ACC112 (cell line): ENCODE data around the gene SMIM41.

Experiments
- H2AFZ ChIP-seq: fragments of 200-600 bp; sonication (generic); one replicate; pipeline ENCODE4 v1.6.0; 2017; ENCODE audit warnings: antibody characterized with exemption, low read length; ENCODE audit not compliant: unreplicated experiment
- H3K27ac ChIP-seq: fragments of 200-600 bp; sonication (generic); 2 replicates; pipeline ENCODE4 v1.5.1; 2014; ENCODE audit warnings: low read depth, mild to moderate bottlenecking, antibody characterized with exemption, low read length, moderate library complexity
- H3K27me3 ChIP-seq: fragments of 200-600 bp; sonication (generic); 2 replicates; pipeline ENCODE4 v1.6.1; 2014; ENCODE audit warnings: mild to moderate bottlenecking, antibody characterized with exemption, low read length, moderate library complexity, mixed read lengths; ENCODE audit not compliant: insufficient read depth
- H3K36me3 ChIP-seq: fragments of 200-600 bp; sonication (generic); 2 replicates; pipeline ENCODE4 v1.6.1; 2016; ENCODE audit warnings: mild to moderate bottlenecking, antibody characterized with exemption, low read length, moderate library complexity, mixed read lengths; ENCODE audit not compliant: insufficient read depth
- H3K4me1 ChIP-seq: fragments of 200-600 bp; sonication (generic); one replicate; pipeline ENCODE4 v1.6.1; 2016; ENCODE audit warnings: low read length, mixed read lengths; ENCODE audit not compliant: insufficient read depth, unreplicated experiment, control insufficient read depth
- H3K4me3 ChIP-seq: fragments of 200-600 bp; sonication (generic); 2 replicates; pipeline ENCODE4 v1.5.1; 2014; ENCODE audit warnings: mild to moderate bottlenecking, low read depth, low read length
- H3K79me2 ChIP-seq: fragments of 200-600 bp; sonication (generic); one replicate; pipeline ENCODE4 v1.6.0; 2016; ENCODE audit warnings: low read length; ENCODE audit not compliant: control insufficient read depth, unreplicated experiment, insufficient read depth

The SMIM41 gene

DNA sequence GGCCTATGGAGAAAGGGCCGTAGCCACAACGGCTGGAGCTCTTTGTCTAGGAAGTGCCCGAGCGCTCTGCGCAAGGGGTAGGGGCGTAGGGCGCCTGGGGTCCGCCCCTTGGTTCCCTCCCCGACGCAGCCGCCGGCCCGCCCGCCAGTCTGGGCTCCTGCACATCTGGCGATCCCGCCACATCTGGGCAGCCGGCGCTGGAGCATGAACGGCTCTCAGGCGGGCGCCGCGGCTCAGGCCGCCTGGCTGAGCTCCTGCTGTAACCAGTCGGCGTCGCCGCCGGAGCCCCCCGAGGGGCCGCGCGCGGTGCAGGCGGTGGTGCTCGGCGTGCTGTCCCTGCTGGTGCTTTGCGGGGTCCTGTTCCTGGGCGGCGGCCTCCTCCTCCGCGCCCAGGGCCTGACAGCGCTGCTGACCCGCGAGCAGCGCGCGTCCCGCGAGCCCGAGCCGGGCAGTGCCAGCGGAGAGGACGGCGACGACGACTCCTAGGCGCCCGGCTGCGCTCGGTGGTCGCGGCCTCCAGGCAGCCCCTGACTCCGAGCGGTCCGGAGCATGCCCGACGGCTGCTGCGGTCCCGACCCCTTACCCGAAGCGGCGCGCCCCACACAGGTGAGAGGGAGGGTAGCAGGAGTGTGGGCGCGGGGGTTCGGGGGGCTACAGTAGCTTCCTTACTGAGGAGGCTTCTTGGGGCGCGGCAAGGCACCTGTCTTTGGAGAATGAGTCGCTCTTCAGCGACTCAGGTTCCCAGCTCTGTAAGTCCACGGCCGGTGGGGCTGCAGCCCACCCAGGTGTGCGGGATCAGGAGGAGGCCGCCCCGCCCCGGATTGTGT, at the start of gene SMIM41:
SMIM41 (plus strand) TSS at position 129 of the 827 bp plus-strand sequence; CDS start at position 205, 76 bp downstream.
- Histone ChIP-seq H3K79me2 (peaks cover 21% of the 10 kb centered on the region), H3K27me3 (no peaks in the 10 kb centered on the region), H3K4me3 (no peak within 1 kb of the TSS), H3K4me1 (peaks cover 26% of the 10 kb centered on the region), H2AFZ (no peak within 1 kb of the TSS), H3K36me3 (0 out of 2 replicates have a peak, but pooled peaks cover 9% of the 10 kb centered on the region), H3K27ac (no peak within 1 kb of the TSS)

DNA sequence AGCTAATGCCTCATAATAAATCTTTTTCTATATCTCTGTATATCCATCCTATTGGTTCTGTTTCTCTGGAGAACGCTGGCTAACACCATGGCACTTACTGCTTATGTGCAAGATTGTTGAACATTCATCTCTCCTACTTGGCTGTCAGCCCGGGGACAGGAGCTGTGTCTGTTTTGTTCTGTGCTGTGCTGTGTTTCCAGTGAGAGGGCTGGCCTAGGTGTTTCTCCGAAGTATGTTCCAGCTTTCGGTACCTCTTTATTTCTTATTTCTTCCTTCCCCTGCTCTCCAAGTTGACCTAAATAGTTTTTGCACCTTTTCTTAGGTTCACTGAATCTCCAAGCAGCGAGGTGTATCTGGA, 47.1 kb upstream of the SMIM41 start:
- H3K79me2 ChIP-seq, result no peaks in the 10 kb centered on the region
- peaks cover 18% of the 10 kb centered on the region for H3K4me1 ChIP-seq
- H3K36me3 ChIP-seq, result no peaks in the 10 kb centered on the region
- H3K27ac ChIP-seq, result peak overlapping the region; percentile 71
- H3K27me3 ChIP-seq, result no peaks in the 10 kb centered on the region; the same call in 1 of the 2 replicates
- peak overlapping the region; percentile 68 for H3K4me3 ChIP-seq
- peak overlapping the region; percentile 34 for H2AFZ ChIP-seq

DNA sequence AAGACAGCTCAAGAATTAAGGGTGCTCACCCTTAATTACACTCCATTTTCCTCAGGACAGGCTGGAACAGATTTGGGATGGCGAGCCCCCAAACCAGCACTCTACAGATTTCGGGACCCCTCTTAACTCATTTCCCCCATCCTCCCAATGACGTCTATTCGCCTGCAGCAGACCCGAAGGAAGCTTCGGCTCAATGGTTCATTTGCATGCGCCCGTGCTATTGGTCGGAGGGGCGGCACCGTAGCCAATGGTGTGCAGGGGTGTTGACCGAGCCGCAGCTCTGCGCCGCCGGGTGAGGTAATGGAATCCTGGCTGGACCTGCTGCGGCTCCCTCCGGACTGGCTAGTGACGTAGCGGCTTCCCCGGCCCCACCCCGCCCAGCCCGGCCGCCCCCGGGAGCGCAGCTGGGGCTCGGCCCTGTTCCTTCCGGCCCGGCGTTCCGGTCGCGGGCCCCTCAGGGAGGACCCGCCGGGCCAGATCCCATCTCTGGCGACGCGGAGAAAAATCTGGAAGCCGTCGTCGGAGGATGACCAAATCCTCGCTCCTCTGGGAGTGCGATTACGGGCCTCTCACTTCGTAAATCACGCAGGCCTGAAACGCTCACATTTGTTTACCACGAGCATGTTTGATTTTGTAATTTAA, 46.6 kb upstream of the SMIM41 start:
- Histone ChIP-seq H3K4me3 (peak overlapping the region; percentile 73), H2AFZ (peak overlapping the region; percentile 34), H3K27ac (peak overlapping the region; percentile 75), H3K27me3 (no peaks in the 10 kb centered on the region; the same call in 1 of the 2 replicates), H3K79me2 (no peaks in the 10 kb centered on the region), H3K36me3 (no peaks in the 10 kb centered on the region), H3K4me1 (peaks cover 20% of the 10 kb centered on the region)

DNA sequence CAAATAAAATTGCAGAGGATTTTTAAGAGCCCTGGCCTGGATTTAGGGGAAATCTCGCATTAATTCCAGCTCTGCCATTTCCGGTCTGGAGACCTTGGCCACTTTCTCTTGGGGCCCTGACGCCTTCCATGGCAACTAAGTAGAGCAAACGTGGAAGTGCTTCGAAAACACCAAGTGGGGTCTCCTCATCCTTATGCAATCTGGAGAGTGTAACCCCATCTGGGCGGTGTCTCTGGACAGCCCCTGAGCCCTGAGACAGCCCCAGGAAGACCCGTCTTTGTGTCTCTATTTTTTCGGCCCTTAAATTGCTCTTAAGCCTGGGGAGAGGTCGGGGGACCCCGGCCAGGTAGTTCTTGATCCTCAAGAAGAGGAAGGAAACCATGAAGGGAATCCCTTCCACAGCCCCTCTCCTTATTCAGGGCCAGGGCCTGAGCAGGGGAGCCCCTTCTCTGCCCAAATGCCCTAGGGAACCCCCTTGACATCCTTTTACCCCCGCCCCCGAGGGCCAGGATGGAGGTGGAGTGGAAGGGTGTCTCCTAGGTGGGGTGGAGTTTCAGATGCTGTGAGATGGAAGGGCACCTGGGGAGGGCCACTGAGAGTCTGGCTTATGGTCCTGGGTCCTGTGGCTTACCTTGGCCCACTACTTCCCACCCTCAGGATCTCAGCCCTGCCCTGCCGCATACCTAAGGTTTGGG, 45.9 kb upstream of the SMIM41 start:
- Histone ChIP-seq H3K27me3 (no peaks in the 10 kb centered on the region; the same call in 1 of the 2 replicates), H3K4me1 (peaks cover 25% of the 10 kb centered on the region), H2AFZ (peak overlapping the region; percentile 15), H3K4me3 (peak overlapping the region; percentile 73), H3K36me3 (no peaks in the 10 kb centered on the region), H3K27ac (peak overlapping the region; percentile 75), H3K79me2 (no peaks in the 10 kb centered on the region)

DNA sequence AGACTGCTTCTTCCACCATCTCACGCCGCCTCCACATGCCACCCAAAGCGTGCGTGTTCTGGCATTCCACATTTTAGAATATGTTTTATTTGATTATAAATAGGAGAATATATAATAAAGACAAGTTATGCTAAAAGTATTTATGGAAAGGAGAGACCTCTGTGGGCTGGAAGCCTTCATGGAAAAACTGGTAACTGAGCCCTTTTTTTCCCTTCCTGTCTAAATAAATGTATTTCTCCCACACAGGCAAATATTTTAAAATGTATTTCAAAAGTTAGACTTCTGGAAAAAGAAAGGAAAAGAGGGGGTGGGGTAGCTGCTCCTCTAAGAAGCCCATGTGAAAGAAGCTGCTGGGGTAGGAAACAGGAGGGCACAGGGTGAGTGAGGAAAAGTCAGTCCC, 44.3 kb upstream of the SMIM41 start:
- Histone ChIP-seq H3K4me1 (peaks cover 28% of the 10 kb centered on the region), H2AFZ (no peak overlapping the region), H3K4me3 (no peak overlapping the region), H3K79me2 (no peaks in the 10 kb centered on the region), H3K36me3 (no peaks in the 10 kb centered on the region), H3K27me3 (no peaks in the 10 kb centered on the region; the same call in 1 of the 2 replicates), H3K27ac (no peak overlapping the region)

DNA sequence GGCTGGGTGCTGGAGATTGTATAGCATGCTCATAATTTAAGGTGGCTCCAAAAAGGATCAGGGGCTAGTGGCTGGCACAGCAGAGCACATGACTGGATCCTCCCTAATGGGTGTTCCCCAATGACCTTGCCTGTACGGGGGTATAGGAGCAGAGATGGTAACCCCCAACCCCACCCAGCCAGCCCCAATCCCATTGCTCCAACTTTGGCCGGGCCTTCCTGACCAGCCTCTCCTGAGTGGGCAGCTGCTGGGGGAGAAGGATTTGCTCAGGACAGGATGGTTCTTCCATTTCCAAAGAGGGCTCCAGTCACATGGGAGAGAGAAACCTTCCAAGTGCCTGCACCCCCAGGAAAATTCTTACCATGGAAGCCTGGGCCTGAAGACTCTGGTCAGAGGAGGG, 43.6 kb upstream of the SMIM41 start:
- no peak overlapping the region for H3K4me3 ChIP-seq
- H3K79me2 ChIP-seq, result no peaks in the 10 kb centered on the region
- H3K27ac ChIP-seq, result peak overlapping the region; percentile 38; the same call in 1 of the 2 replicates
- no peaks in the 10 kb centered on the region; the same call in 1 of the 2 replicates for H3K27me3 ChIP-seq
- peaks cover 28% of the 10 kb centered on the region for H3K4me1 ChIP-seq
- H3K36me3 ChIP-seq, result no peaks in the 10 kb centered on the region
- H2AFZ ChIP-seq, result no peak overlapping the region

DNA sequence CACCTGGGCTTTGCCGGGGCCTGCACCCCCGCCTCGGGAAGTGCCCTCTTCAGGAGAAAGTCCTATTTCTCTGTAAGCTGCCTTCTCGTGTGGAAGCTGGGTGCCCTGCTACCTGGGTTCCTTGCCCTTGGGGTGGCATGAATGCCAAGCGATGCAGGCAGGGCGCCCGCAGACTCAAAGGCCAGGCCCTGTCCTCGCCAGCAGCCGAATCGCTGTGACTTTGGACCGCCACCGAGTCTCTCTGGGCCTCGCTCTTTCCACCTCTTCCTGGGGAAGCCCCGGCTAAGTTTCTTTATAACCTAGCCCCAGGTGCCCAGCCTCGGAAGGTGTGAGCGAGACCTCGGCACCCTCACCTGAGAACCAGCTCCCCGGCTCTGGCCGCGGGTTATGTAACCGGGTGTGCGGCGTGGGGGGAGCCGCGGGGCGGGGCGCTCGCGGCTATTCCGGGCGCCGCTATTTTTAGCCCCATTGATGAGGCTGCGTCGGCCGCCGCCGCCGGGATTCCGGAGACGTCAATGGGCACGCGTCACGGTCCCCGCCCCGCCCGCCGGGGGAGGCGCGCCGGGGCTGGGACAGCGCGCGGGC, 42.8 kb upstream of the SMIM41 start:
- Histone ChIP-seq H3K27me3 (no peaks in the 10 kb centered on the region; the same call in 1 of the 2 replicates), H3K4me1 (peaks cover 28% of the 10 kb centered on the region), H3K36me3 (no peaks in the 10 kb centered on the region), H3K79me2 (no peaks in the 10 kb centered on the region), H2AFZ (no peak overlapping the region), H3K27ac (peak overlapping the region; percentile 38; the same call in 1 of the 2 replicates), H3K4me3 (peak overlapping the region; percentile 71)

DNA sequence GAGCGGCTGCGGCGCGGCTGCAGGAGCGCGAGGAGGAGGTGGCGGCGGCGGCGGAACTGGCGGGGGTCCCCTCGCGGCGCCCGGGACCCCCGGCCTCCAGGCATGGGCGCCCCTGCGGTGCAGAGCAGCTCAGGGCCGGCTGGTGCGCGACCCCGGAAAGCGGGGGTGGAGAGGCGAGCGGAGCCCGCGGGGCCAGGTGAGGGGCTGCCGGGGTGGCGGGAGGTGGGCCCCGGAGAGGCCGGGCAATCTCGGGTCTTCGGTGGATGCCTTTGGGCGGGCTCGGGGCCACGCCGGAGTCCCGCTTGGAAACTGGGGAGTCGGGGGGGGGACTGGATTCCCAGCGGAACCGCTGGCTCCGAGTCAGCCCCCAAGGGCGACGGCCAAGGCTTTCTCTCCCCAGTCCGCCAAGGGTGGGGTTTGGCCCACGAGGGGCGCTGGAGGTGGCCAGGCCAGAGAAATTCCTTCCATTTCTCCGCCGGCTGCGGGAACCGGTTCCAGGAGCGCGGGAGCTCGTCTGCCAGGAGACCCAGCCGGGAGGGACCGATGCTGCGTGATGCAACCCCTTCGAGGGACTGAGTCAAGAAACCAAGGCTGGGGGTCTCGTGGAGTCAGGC, 42.1 kb upstream of the SMIM41 start:
- Histone ChIP-seq H3K4me3 (peak overlapping the region; percentile 88), H3K79me2 (no peaks in the 10 kb centered on the region), H3K4me1 (peaks cover 25% of the 10 kb centered on the region), H2AFZ (peak overlapping the region; percentile 62), H3K36me3 (no peaks in the 10 kb centered on the region), H3K27ac (peak overlapping the region; percentile 63; the same call in 1 of the 2 replicates), H3K27me3 (no peaks in the 10 kb centered on the region; the same call in 1 of the 2 replicates)

DNA sequence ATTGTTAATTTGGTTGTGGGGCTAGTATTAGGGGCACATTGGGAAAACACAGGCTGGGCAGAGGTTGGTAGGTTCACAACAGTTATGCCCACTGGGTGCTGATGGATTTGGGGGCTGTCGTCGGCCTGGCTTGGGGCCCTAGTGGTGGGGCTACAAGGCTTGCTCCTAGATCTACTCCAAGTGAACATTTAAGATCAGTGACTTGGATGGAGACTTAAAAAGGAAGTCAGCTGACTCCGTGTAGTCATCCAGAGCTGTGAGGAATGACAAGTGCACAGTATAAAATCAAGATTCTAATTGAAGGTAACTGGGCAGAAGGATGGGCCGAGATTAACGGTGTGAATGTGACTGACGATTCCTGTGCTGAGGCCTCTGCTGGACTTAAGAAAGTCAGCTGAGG, 41.1 kb upstream of the SMIM41 start:
- Histone ChIP-seq H3K27me3 (no peaks in the 10 kb centered on the region; the same call in 1 of the 2 replicates), H2AFZ (no peak overlapping the region), H3K4me1 (peaks cover 23% of the 10 kb centered on the region), H3K79me2 (no peaks in the 10 kb centered on the region), H3K4me3 (no peak overlapping the region), H3K36me3 (no peaks in the 10 kb centered on the region), H3K27ac (no peak overlapping the region)

DNA sequence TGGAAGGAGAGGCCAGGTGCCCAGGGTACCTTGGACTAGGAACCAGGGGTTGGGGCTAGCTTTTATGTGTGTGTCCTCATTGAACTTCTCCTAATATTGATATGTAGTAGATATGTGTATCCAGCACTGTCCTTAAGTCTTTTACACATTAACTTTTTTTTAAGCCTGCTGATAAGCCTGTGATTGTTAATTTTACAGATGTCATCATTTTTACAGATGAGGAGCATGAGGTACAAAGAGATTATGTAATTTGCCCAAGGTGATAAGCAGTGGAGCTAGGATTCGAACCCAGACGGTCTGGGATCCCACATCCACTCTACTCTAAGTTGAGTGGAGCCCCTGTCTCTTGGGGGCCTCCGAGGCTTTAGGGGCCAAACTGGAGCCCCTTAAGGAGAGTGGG, 38.5 kb upstream of the SMIM41 start:
- Histone ChIP-seq H3K4me3 (no peak overlapping the region), H2AFZ (no peak overlapping the region), H3K4me1 (peaks cover 40% of the 10 kb centered on the region), H3K79me2 (no peaks in the 10 kb centered on the region), H3K27ac (no peak overlapping the region), H3K36me3 (no peaks in the 10 kb centered on the region), H3K27me3 (no peaks in the 10 kb centered on the region)
